WTC11 (cell line): ENCODE results near the gene CPXM2. TPM values are rescaled to one million over a fixed set of nuclear protein-coding genes. Genes with fewer than 3 reads are reported as not detected.

ENCODE experiments used
- ATAC-seq: fragments of 200-7000 bp; cut with Tn5 transposase; 2 replicates; pipeline ENCODE4 v1.10.0; 2021; ENCODE audit warnings: mild to moderate bottlenecking, moderate library complexity
- CTCF ChIA-PET: fragments of 300-600 bp; sonication (Branson Sonifier 250); formaldehyde crosslinking; loops from one replicate; lab custom pipeline; 2021; ENCODE audit warnings: antibody characterized with exemption; lab: Charles Lee
- POLR2A ChIA-PET: fragments of 350-600 bp; sonication (Branson Sonifier 250); formaldehyde crosslinking; loops from one replicate; lab custom pipeline; 2021; ENCODE audit warnings: antibody characterized with exemption; lab: Charles Lee
- DNase-seq: peaks from one replicate; pipeline ENCODE4 v3.0.0; 2021; ENCODE audit warnings: low spot score
- H3K27ac Mint-ChIP-seq: 2 replicates; pipeline ENCODE4 v1.8.0; 2021; ENCODE audit warnings: mixed read lengths
- H3K27me3 Mint-ChIP-seq: 2 replicates; pipeline ENCODE4 v1.8.0; 2021; ENCODE audit warnings: low read depth, mild to moderate bottlenecking, moderate library complexity, mixed read lengths
- H3K36me3 Mint-ChIP-seq: 2 replicates; pipeline ENCODE4 v1.8.0; 2021; ENCODE audit warnings: mixed read lengths
- H3K4me1 Mint-ChIP-seq: 2 replicates; pipeline ENCODE4 v1.8.0; 2022; ENCODE audit warnings: mixed read lengths
- H3K4me3 Mint-ChIP-seq: 2 replicates; pipeline ENCODE4 v1.8.0; 2021; ENCODE audit warnings: mild to moderate bottlenecking, moderate library complexity, mixed read lengths
- H3K9me3 Mint-ChIP-seq: 2 replicates; pipeline ENCODE4 v1.8.0; 2021; ENCODE audit warnings: mixed read lengths
- CBFB ChIP-seq: sonication (generic); formaldehyde crosslinking; IDR thresholded peaks from 2 replicates; pipeline ENCODE4 v1.8.1; 2022; ENCODE audit warnings: mild to moderate bottlenecking, low read depth, missing genetic modification reagents
- ELF4 ChIP-seq: sonication (generic); formaldehyde crosslinking; IDR thresholded peaks from 2 replicates; pipeline ENCODE4 v1.8.1; 2022; ENCODE audit warnings: low read depth, mild to moderate bottlenecking, moderate library complexity, missing genetic modification reagents
- EMX1 ChIP-seq: fragments of 250-450 bp; sonication (Bioruptor Pico); IDR thresholded peaks from 2 replicates; pipeline ENCODE4 v1.8.0; 2021; ENCODE audit warnings: mild to moderate bottlenecking
- ETV6 ChIP-seq: sonication (generic); formaldehyde crosslinking; IDR thresholded peaks from 2 replicates; pipeline ENCODE4 v1.8.1; 2022; ENCODE audit warnings: mild to moderate bottlenecking, missing genetic modification reagents
- FOXJ3 ChIP-seq: sonication (generic); formaldehyde crosslinking; IDR thresholded peaks from 2 replicates; pipeline ENCODE4 v1.9.0; 2021; ENCODE audit warnings: missing genetic modification reagents, mild to moderate bottlenecking, borderline replicate concordance
- GRHL2 ChIP-seq: fragments of 250-450 bp; sonication (Bioruptor Pico); IDR thresholded peaks from 2 replicates; pipeline ENCODE4 v1.8.0; 2022; ENCODE audit warnings: mild to moderate bottlenecking, moderate library complexity; ENCODE audit not compliant: insufficient replicate concordance, severe bottlenecking
- GTF2I ChIP-seq: fragments of 250-450 bp; sonication (Bioruptor Pico); conservative IDR thresholded peaks from 2 replicates; pipeline ENCODE4 v1.4.0; 2021; ENCODE audit warnings: mild to moderate bottlenecking
- HMGA2 ChIP-seq: fragments of 250-450 bp; sonication (Bioruptor Pico); IDR thresholded peaks from 2 replicates; pipeline ENCODE4 v1.4.0; 2021; ENCODE audit warnings: mild to moderate bottlenecking, moderate library complexity
- JUN ChIP-seq: sonication (generic); formaldehyde crosslinking; IDR thresholded peaks from 2 replicates; pipeline ENCODE4 v1.8.0; 2023; ENCODE audit warnings: mild to moderate bottlenecking, missing genetic modification reagents
- NFE2L1 ChIP-seq: sonication (generic); formaldehyde crosslinking; IDR thresholded peaks from 2 replicates; pipeline ENCODE4 v1.8.1; 2023; ENCODE audit warnings: missing genetic modification reagents
- NR1H2 ChIP-seq: sonication (generic); formaldehyde crosslinking; IDR thresholded peaks from 2 replicates; pipeline ENCODE4 v1.9.0; 2021; ENCODE audit warnings: mild to moderate bottlenecking, moderate library complexity, missing genetic modification reagents
- OVOL2 ChIP-seq: fragments of 250-450 bp; sonication (Bioruptor Pico); IDR thresholded peaks from 2 replicates; pipeline ENCODE4 v1.9.0; 2021; ENCODE audit warnings: mild to moderate bottlenecking, borderline replicate concordance
- PRRX2 ChIP-seq: fragments of 250-450 bp; sonication (Bioruptor Pico); IDR thresholded peaks from 2 replicates; pipeline ENCODE4 v1.8.0; 2021; ENCODE audit warnings: mild to moderate bottlenecking
- SMAD3 ChIP-seq: sonication (generic); formaldehyde crosslinking; IDR thresholded peaks from 2 replicates; pipeline ENCODE4 v1.8.0; 2022; ENCODE audit warnings: missing genetic modification reagents, mild to moderate bottlenecking, borderline replicate concordance
- TEAD1 ChIP-seq: sonication (generic); formaldehyde crosslinking; IDR thresholded peaks from 2 replicates; pipeline ENCODE4 v1.8.0; 2022; ENCODE audit warnings: mild to moderate bottlenecking, missing genetic modification reagents
- ZBTB21 ChIP-seq: sonication (generic); formaldehyde crosslinking; IDR thresholded peaks from 2 replicates; pipeline ENCODE4 v1.8.1; 2023; ENCODE audit warnings: mild to moderate bottlenecking, missing genetic modification reagents, borderline replicate concordance
- ZNF219 ChIP-seq: sonication (generic); formaldehyde crosslinking; IDR thresholded peaks from 2 replicates; pipeline ENCODE4 v1.8.0; 2023; ENCODE audit warnings: missing genetic modification reagents, mild to moderate bottlenecking, borderline replicate concordance
- ZNF396 ChIP-seq: fragments of 250-450 bp; sonication (Bioruptor Pico); IDR thresholded peaks from 2 replicates; pipeline ENCODE4 v1.8.0; 2021; ENCODE audit warnings: mild to moderate bottlenecking, moderate library complexity, borderline replicate concordance
- ZNF423 ChIP-seq: fragments of 250-450 bp; sonication (Bioruptor Pico); IDR thresholded peaks from 2 replicates; pipeline ENCODE4 v2.1.2; 2022; ENCODE audit warnings: mild to moderate bottlenecking, moderate library complexity
- ZNF671 ChIP-seq: fragments of 250-450 bp; sonication (Bioruptor Pico); IDR thresholded peaks from 2 replicates; pipeline ENCODE4 v1.8.0; 2021; ENCODE audit warnings: mild to moderate bottlenecking
- total RNA-seq: library from RNA; stranded (reverse); gene quantifications from 3 replicates; pipeline ENCODE4 v1.2.3, GENCODE V29; 2021
- TF ChIP-seq, protein P1 (sequence below): sonication (generic); formaldehyde crosslinking; IDR thresholded peaks from 2 replicates; pipeline ENCODE4 v1.8.1; 2022; ENCODE audit warnings: missing genetic modification reagents, borderline replicate concordance
- TF ChIP-seq, protein P2 (sequence below): sonication (generic); formaldehyde crosslinking; IDR thresholded peaks from 2 replicates; pipeline ENCODE4 v1.8.1; 2023; ENCODE audit warnings: mild to moderate bottlenecking, missing genetic modification reagents, moderate library complexity
- TF ChIP-seq, protein P3 (sequence below): sonication (generic); formaldehyde crosslinking; IDR thresholded peaks from 2 replicates; pipeline ENCODE4 v1.8.1; 2023; ENCODE audit warnings: mild to moderate bottlenecking, missing genetic modification reagents
- TF ChIP-seq, protein P4 (sequence below): sonication (generic); formaldehyde crosslinking; IDR thresholded peaks from 2 replicates; pipeline ENCODE4 v1.8.0; 2022; ENCODE audit warnings: mild to moderate bottlenecking, missing genetic modification reagents
- TF ChIP-seq, protein P5 (sequence below): sonication (generic); formaldehyde crosslinking; IDR thresholded peaks from 2 replicates; pipeline ENCODE4 v1.8.1; 2022; ENCODE audit warnings: low read depth, mild to moderate bottlenecking, moderate library complexity, missing genetic modification reagents, borderline replicate concordance
- TF ChIP-seq, protein P6 (sequence below): sonication (generic); formaldehyde crosslinking; IDR thresholded peaks from 2 replicates; pipeline ENCODE4 v1.8.0; 2022; ENCODE audit warnings: mild to moderate bottlenecking, missing genetic modification reagents
- TF ChIP-seq, protein P7 (sequence below): fragments of 250-450 bp; sonication (Bioruptor Pico); IDR thresholded peaks from 2 replicates; pipeline ENCODE4 v2.1.2; 2022; ENCODE audit warnings: mild to moderate bottlenecking, moderate library complexity

The CPXM2 gene
- total RNA-seq, 1 experiment from 2014 or later: 3.4 TPM

DNA sequence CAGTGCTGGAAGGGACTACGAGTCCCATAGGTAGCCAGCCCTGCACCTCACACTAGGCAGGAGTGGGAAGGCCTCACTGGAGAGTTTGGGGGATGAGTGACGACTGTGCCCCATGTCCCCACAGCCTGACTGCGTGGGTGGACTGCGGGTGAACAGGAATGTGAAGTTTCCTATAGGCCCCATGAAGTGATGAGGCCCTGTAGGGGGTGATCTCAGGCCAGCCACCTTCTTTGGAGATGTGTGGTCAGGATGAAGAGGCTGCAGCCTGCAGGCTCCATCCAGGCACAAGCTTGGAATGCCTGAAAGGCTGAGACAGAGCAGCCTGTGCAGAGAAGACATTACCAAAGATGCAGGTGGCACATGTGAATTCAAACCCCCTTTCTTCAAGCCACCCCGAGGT is 94.9 kb downstream of the CPXM2 start:
- ChIA-PET CTCF (interaction anchor here (1.0 kb wide), 1 partner anchor 133 kb away, joined by 4 read pairs; no protein-coding TSS in a partner anchor), POLR2A (no interaction called here)
- no peak overlapping the region for H3K4me3 Mint-ChIP-seq
- H3K36me3 Mint-ChIP-seq: peaks cover under 1% of the 10 kb centered on the region; the same call in 1 of the 2 replicates
- H3K9me3 Mint-ChIP-seq: peaks cover 12% of the 10 kb centered on the region
- DNase-seq (no peak), ATAC-seq (no peak)
- H3K27ac Mint-ChIP-seq: no peak overlapping the region
- TF ChIP-seq HMGA2 (CRISPR knock-in tag) (no peak), NR1H2 (CRISPR knock-in tag) (no peak), FOXJ3 (no peak), ZNF396 (no peak), GTF2I (CRISPR knock-in tag) (no peak), PRRX2 (CRISPR knock-in tag) (no peak), GRHL2 (CRISPR knock-in tag) (no peak), EMX1 (CRISPR knock-in tag) (no peak), ZBTB21 (no peak), JUN (CRISPR knock-in tag) (no peak), ZNF219 (no peak), SMAD3 (CRISPR knock-in tag) (no peak), ETV6 (CRISPR knock-in tag) (no peak), NFE2L1 (CRISPR knock-in tag) (no peak), OVOL2 (CRISPR knock-in tag) (no peak)
- TF ChIP-seq, protein P1, sequence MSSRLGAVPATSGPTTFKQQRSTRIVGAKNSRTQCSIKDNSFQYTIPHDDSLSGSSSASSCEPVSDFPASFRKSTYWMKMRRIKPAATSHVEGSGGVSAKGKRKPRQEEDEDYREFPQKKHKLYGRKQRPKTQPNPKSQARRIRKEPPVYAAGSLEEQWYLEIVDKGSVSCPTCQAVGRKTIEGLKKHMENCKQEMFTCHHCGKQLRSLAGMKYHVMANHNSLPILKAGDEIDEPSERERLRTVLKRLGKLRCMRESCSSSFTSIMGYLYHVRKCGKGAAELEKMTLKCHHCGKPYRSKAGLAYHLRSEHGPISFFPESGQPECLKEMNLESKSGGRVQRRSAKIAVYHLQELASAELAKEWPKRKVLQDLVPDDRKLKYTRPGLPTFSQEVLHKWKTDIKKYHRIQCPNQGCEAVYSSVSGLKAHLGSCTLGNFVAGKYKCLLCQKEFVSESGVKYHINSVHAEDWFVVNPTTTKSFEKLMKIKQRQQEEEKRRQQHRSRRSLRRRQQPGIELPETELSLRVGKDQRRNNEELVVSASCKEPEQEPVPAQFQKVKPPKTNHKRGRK: no peak
- TF ChIP-seq, protein P2, sequence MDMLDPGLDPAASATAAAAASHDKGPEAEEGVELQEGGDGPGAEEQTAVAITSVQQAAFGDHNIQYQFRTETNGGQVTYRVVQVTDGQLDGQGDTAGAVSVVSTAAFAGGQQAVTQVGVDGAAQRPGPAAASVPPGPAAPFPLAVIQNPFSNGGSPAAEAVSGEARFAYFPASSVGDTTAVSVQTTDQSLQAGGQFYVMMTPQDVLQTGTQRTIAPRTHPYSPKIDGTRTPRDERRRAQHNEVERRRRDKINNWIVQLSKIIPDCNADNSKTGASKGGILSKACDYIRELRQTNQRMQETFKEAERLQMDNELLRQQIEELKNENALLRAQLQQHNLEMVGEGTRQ: no peak
- TF ChIP-seq, protein P3, sequence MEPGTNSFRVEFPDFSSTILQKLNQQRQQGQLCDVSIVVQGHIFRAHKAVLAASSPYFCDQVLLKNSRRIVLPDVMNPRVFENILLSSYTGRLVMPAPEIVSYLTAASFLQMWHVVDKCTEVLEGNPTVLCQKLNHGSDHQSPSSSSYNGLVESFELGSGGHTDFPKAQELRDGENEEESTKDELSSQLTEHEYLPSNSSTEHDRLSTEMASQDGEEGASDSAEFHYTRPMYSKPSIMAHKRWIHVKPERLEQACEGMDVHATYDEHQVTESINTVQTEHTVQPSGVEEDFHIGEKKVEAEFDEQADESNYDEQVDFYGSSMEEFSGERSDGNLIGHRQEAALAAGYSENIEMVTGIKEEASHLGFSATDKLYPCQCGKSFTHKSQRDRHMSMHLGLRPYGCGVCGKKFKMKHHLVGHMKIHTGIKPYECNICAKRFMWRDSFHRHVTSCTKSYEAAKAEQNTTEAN (CRISPR knock-in tag): no peak
- TF ChIP-seq, protein P4, sequence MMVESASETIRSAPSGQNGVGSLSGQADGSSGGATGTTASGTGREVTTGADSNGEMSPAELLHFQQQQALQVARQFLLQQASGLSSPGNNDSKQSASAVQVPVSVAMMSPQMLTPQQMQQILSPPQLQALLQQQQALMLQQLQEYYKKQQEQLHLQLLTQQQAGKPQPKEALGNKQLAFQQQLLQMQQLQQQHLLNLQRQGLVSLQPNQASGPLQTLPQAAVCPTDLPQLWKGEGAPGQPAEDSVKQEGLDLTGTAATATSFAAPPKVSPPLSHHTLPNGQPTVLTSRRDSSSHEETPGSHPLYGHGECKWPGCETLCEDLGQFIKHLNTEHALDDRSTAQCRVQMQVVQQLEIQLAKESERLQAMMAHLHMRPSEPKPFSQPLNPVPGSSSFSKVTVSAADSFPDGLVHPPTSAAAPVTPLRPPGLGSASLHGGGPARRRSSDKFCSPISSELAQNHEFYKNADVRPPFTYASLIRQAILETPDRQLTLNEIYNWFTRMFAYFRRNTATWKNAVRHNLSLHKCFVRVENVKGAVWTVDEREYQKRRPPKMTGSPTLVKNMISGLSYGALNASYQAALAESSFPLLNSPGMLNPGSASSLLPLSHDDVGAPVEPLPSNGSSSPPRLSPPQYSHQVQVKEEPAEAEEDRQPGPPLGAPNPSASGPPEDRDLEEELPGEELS (CRISPR knock-in tag): no peak
- H3K4me1 Mint-ChIP-seq: peaks cover 60% of the 10 kb centered on the region
- peaks cover 2% of the 10 kb centered on the region; the same call in 1 of the 2 replicates for H3K27me3 Mint-ChIP-seq

DNA sequence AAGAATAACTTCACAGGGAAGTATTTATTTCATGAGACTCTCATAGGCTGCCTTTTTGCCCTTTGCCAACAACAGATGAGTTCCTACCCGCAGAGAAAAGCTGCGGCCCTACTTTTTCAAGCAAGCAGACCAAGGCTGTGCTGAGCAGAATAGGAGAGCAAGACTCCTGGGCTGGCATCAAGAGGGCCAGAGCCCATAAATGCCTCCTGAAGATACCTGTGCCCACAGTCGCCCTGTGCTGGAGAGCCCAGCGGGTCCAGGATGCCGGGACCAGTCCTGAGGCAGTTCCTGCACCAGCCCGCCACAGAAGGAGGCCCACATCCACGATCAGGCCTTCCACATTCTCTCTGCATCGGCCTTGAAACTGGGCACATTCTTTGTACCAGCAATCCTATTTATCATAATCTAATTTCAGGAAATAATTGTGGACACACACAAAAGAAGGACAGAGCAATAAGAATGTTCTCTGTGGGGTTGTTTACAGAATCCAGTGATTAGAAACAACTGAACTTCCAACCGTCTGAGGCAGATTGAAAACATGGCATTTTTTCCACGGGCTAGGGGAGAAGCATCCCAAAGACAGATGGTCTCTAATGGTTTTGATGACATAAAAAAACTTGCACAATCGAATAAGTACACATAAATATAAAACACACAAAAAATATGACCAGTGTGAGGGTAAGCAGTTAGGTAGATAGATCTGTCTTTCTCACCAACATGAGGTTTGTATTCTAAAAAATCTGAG is 95.6 kb downstream of the CPXM2 start:
- no peak for ATAC-seq
- H3K27ac Mint-ChIP-seq: no peak overlapping the region
- TF ChIP-seq, protein P2: no peak
- TF ChIP-seq ZNF671 (no peak), ELF4 (no peak), ZBTB21 (no peak), TEAD1 (no peak), CBFB (CRISPR knock-in tag) (no peak), ZNF423 (CRISPR knock-in tag) (no peak), SMAD3 (CRISPR knock-in tag) (no peak)
- TF ChIP-seq, protein P5, sequence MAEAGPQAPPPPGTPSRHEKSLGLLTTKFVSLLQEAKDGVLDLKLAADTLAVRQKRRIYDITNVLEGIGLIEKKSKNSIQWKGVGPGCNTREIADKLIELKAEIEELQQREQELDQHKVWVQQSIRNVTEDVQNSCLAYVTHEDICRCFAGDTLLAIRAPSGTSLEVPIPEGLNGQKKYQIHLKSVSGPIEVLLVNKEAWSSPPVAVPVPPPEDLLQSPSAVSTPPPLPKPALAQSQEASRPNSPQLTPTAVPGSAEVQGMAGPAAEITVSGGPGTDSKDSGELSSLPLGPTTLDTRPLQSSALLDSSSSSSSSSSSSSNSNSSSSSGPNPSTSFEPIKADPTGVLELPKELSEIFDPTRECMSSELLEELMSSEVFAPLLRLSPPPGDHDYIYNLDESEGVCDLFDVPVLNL: no peak
- TF ChIP-seq, protein P6, sequence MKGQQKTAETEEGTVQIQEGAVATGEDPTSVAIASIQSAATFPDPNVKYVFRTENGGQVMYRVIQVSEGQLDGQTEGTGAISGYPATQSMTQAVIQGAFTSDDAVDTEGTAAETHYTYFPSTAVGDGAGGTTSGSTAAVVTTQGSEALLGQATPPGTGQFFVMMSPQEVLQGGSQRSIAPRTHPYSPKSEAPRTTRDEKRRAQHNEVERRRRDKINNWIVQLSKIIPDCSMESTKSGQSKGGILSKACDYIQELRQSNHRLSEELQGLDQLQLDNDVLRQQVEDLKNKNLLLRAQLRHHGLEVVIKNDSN (CRISPR knock-in tag): no peak
- TF ChIP-seq, protein P7, sequence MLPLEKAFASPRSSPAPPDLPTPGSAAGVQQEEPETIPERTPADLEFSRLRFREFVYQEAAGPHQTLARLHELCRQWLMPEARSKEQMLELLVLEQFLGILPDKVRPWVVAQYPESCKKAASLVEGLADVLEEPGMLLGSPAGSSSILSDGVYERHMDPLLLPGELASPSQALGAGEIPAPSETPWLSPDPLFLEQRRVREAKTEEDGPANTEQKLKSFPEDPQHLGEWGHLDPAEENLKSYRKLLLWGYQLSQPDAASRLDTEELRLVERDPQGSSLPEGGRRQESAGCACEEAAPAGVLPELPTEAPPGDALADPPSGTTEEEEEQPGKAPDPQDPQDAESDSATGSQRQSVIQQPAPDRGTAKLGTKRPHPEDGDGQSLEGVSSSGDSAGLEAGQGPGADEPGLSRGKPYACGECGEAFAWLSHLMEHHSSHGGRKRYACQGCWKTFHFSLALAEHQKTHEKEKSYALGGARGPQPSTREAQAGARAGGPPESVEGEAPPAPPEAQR (CRISPR knock-in tag): no peak

More for the DNA sequence above, 95.6 kb downstream of the CPXM2 start:
- ChIA-PET POLR2A (no interaction called here), CTCF (no interaction called here)
- Mint-ChIP-seq H3K4me1 (peaks cover 57% of the 10 kb centered on the region), H3K36me3 (peaks cover 6% of the 10 kb centered on the region), H3K4me3 (no peak overlapping the region), H3K27me3 (peaks cover 6% of the 10 kb centered on the region), H3K9me3 (peaks cover 16% of the 10 kb centered on the region)
- no peak for DNase-seq
